ENCODE measurements around the gene HDHD5.

HDHD5 gene

GRCh38 chr22:17119481-17120202, 39.4 kb downstream of the HDHD5 start:
- DNase-seq = peak; percentile 66 to 83

GRCh38 chr22:17118342-17118741, 40.7 kb downstream of the HDHD5 start:
- DNase-seq = no peak

- peak; percentile 65 to 70 for DNase-seq
These were observed 41.2 kb downstream of the HDHD5 start for GRCh38 chr22:17117890-17118289.

- no peak for DNase-seq
These were observed 41.7 kb downstream of the HDHD5 start for GRCh38 chr22:17117400-17117799.

DNA sequence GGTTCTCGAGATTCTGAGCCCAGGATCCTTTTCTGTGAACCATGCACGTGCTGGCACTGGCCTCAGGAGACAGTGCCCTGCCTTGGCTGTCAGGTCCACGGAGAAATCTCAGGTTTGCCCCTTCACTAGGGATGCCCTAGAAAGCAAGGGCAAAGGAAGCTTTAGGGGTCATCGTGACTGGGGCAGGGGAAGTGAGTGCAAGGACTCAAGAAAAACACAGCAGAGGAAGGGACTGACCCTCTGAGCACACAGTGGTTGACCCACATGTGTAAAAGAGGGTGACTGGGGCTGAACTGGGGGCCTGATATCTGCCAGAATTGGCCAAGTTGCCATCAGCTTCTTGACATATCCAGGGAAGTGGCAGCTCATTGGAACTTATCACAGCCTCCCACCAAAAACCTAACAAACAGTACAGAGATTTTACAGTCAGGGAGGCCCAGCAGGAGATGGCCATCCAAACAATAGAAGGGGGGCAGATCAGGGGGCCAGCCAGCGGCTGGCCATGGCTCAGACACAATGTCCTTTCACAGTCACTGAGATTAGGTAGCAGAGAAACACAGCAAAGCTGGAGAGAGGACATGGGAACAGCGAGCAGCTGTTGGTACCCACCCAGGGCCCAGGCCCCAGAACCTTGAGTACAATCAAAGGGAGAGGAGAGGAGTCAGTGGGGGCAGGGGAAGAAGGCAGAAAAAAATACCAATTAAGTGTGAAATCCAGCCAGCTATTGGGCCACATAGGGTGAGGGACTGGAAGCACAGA, 42.3 kb downstream of the HDHD5 start:
- peak; percentile 30 to 51 for DNase-seq

DNA sequence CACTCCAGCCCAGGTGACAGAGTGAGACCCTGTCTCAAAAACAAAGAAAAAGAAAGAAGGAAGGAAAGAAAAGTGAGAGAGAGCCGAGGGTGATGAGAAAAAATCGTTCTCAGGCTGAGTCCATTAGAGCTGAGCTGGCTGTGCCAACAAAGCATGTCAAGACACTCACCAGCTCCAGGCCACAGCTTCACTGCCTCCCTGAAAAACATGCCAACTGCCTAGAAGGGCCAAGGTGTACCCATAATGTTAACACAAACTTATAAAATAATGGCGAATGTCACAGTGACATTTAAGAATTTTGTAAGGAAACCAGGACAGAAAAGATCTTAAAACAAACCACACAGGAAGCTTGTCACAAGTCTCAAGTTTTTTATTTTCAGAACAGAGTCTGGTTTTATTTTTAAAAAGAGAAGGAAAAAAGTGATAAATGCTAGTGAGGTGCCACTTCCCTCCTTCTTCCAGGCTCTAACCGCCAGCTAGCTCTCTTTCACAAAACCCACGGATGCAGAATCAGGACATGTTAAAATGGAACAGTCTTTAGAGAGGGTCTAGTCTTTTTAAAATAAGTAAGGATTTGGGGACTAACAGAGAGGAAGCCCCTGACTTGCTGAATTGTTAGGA, 43.0 kb downstream of the HDHD5 start:
- DNase-seq = peak in 1 of 2 donors; percentile 44

DNA sequence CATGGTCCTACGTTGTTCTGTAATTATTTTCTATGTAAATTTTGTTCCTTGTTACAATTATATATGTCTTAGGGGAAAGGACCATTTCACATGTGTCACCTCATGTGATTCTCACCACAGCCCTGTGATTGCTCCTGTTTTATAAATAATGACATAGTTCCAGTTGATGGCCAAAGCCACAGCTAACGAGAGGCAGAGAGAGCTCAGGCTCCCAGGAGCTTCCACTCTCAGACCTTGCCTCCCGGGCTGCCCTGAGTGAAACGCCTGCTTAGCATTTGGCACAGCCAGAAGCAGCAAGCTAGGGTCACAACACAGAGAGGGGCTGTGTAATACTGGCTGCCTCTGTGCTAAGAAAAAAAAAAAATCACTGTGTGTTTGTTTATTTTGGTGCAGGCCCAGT, 43.8 kb downstream of the HDHD5 start:
- DNase-seq = peak; percentile 70 to 71

GRCh38 chr22:17114898-17115235, 44.2 kb downstream of the HDHD5 start:
- no peak for DNase-seq

DNA sequence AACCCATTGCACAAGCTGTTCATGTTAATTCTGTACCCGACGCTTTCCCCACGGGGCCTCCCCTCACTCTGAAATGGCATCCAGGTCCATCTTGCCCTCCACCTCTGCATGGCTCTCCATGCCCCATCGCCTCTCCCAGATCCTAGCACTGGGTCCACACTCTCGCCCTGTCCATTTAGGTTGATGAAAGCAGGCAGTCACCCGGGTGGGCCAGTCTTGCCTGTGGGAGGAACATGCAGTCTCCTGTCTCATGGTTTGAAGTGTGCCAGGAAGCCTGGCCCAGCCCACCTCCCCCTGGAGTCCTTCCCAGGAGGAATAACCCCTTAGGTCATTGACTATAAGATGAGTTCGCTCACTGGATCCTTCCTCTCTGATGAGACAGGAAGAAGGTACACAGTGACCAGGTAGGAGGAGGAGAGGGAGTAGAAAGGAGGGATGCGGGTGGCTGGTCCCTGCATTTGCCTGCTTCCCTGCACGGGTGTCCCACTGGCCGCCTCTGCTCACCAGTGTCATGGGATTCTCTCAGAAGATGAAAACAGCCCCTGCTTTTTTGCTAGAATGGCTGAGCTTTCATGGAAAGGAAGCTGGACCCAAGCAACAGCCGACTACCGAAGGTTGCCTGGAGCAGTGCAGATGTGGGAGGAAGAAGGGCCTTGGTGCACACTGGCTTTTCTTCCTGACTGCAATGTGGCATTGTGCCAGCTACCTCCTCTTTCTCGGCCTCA, 44.7 kb downstream of the HDHD5 start:
- peak in 1 of 2 donors; percentile 20 for DNase-seq

DNA sequence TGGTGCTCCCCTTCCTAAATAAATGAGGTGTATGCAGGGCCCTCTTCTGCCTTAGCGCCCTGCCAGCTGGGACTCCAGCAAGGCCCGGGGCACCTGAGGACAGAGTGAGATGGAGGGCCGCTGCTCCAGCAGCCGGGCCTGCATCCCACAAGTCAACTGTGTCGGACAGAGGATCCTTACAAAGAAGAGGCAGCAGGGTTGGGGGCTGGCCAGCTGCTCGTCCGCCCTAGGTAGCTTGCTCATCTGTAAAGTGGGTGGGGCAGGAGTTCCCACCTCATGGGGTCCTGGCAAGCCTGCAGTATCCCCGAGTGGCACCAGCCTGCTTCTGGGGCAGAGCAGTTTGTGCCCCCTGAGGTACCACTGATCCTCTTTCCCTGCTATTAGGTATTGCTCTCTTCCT, 45.5 kb downstream of the HDHD5 start:
- DNase-seq = no peak

DNA sequence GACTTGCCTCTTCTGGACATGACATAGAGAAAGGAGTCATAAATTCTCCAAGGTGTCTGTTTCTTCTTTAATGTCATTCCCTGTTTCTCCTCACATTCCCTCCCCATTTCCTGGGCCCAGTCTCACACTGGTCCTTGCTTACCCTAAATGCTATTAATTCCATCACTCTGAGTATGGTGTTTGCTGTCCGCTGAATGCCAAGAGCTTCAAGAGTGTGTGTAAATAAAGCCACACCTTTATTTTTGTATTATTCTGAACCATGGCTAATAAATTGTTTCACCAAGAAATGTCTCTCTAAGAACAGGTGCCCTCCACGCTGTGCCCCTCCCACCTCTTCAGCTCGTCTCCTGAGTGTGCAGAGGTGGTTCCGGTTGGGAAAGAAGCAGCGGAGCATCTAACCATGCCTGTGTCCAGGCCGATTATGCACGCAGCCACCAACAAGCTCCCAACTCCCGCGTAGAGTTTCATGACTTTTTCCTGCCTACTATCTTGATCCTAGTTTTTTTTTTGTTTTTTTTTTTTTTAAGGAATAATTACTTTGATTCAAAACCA, 46.5 kb downstream of the HDHD5 start:
- no peak for DNase-seq

DNA sequence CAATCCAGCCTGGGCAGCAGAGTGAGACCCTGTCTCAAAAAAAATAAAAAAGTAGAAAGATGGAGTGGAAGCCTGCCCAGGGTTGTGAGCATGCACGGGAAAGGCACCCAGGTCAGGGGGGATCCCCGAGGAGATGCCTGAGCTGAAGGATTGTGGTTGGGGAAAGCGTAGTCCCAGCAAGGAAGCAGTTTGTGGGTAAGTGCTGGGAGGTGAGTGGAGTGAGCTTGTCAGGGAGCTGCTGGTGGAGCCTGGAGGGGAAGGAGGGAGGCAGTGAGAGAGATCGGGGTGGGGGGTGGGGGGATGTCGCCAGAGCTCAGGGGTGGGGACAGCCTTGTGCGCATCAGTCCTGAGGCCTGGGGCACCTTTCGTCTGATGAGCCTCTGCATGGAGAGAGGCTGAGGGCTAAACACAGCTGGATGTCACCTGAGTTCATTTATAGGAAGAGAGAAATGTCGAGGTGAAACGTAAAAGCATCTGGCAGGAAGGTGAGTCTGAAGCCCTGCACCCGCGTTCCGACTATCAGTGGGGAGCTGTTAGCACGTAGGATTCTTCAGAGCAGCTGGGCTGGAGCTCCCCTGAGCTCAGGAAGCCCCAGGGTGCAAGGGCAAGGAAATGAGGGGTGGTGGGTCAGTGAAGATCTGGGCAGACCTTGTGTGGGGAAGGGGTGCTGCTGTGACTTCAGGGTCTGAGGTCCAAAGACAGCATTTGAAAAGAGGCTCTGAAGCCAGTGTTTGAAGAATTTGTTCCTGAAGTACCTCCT, 48.1 kb downstream of the HDHD5 start:
- no peak for DNase-seq

DNA sequence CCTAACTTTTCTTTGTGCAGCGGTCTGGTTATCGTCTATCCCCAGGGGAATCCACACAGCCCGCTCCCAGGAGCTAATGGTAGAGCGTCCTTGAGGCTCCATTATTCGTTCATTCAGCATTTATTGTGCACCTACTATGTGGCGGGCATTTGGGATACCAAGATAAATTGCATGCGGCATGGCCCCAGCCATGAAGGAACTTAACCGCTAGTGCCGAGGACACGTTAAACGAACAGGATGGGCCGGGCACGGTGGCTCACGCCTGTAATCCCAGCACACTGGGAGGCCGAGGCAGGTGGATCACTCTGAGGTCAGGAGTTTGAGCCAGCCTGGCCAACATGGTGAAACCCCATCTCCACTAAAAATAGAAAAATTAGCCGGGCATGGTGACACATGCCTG, 49.1 kb downstream of the HDHD5 start:
- no peak for DNase-seq

- no peak for DNase-seq
These were observed 49.8 kb downstream of the HDHD5 start for GRCh38 chr22:17109113-17109865.

DNA sequence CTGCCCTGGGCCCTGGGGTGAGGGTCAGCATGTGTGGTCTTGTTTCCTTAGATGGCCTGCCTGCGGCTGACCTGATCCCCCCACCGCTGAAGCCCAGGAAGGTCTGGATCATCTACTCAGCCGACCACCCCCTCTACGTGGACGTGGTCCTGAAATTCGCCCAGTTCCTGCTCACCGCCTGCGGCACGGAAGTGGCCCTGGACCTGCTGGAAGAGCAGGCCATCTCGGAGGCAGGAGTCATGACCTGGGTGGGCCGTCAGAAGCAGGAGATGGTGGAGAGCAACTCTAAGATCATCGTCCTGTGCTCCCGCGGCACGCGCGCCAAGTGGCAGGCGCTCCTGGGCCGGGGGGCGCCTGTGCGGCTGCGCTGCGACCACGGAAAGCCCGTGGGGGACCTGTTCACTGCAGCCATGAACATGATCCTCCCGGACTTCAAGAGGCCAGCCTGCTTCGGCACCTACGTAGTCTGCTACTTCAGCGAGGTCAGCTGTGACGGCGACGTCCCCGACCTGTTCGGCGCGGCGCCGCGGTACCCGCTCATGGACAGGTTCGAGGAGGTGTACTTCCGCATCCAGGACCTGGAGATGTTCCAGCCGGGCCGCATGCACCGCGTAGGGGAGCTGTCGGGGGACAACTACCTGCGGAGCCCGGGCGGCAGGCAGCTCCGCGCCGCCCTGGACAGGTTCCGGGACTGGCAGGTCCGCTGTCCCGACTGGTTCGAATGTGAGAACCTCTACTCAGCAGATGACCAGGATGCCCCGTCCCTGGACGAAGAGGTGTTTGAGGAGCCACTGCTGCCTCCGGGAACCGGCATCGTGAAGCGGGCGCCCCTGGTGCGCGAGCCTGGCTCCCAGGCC, 50.6 kb downstream of the HDHD5 start:
- DNase-seq = no peak

DNA sequence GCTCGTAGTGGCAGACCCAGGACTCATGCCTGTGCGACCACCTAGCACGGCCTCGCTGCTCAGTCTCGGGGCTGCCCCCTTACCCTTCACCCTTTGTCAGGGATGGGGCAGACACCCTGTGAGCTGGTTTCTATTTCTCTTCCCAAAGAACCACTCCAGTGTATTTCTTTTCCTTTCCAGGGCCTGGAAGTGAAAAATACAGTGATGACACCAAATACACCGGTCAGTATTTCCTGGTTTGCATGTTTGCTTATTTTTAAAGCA, 51.6 kb downstream of the HDHD5 start:
- no peak for DNase-seq

DNA sequence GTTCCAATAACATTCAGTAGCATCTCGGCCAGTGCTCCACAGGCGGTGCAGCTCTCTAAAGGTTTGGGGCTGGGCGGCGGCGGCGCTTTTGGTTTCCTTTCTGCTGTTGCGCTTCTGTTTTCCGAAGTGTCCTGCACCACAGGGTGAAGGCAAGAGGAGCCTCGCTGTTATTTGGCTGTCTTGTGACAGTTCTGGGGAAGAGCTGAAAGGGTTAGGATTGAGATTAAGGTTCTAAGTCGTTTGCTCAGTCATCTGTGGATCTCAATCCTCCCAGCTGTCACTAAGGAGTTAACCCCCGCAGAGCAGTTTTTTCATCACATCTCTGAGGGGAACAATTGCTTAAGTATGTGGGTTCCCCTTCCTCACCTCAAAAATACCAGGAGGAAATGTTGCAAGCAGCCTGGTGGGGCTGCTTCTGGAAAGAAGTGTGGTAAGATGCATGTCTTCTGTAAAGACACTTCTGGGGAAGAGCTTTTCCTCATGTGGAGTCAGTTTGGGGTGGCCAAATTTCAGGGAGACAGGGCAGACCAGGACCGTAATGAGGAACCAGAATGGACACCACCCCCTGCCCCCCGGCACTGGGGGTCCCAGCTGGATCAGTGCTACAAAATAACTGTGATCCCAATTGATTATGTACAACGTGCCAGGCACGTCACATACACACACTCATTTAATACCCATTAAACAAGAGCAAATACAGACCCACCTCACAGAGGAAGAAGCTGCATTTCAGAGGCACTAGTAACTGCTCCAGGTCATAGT, 52.1 kb downstream of the HDHD5 start:
- DNase-seq = peak; percentile 95 to 99

- peak in 1 of 2 donors; percentile 54 for DNase-seq
These were observed 52.8 kb downstream of the HDHD5 start for GRCh38 chr22:17106161-17106784.

All from inflammatory macrophage (primary cell).